GM12878 (cell line): ENCODE measurements around the gene ATP6V0E1. TPM values are rescaled to one million over a fixed set of nuclear protein-coding genes. Genes with fewer than 3 reads are reported as not detected.

ENCODE experiments used
- ATAC-seq: fragments of 200-7000 bp; cut with Tn5 transposase; 3 replicates; pipeline ENCODE4 v1.9.1; 2020; ENCODE audit warnings: mild to moderate bottlenecking, moderate library complexity
- BruUV-seq: library from RNA; stranded (reverse); fragments of 400-500 nt; replicated peaks from 2 replicates; lab custom pipeline; 2021; lab: Mats Ljungman, UMichigan
- CTCF ChIA-PET: fragments of 300-600 bp; sonication (Branson Sonifier 250); formaldehyde crosslinking; extraction: SDS; loops from one replicate; lab custom pipeline; 2021; ENCODE audit warnings: inconsistent platforms; lab: Yijun Ruan, JAX
- POLR2A ChIA-PET: fragments of 350-600 bp; formaldehyde crosslinking; extraction: SDS; loops from one replicate; lab custom pipeline; 2021; ENCODE audit warnings: inconsistent platforms; lab: Charles Lee
- RAD21 ChIA-PET: fragments of 300-600 bp; sonication (Branson Sonifier 250); formaldehyde crosslinking; loops from one replicate; lab custom pipeline; 2023; ENCODE audit warnings: antibody characterized with exemption; ENCODE audit not compliant: unreplicated experiment; lab: Charles Lee
- SMC1A ChIA-PET: fragments of 300-600 bp; sonication (Branson Sonifier 250); formaldehyde crosslinking; loops from one replicate; lab custom pipeline; 2023; ENCODE audit not compliant: unreplicated experiment, uncharacterized antibody; lab: Charles Lee
- DNase-seq: peaks from one replicate; pipeline ENCODE4 v3.0.0-alpha.2; 2011; ENCODE audit warnings: low read depth, low spot score
- FAIRE-seq: peaks from 3 replicates; lab custom pipeline; 2011; peaks lifted over from hg19 to GRCh38; lab: Jason Lieb, UNC
- H2AFZ ChIP-seq: 2 replicates; pipeline ENCODE4 v1.6.0; 2011; ENCODE audit warnings: low read depth, low read length, control low read depth; ENCODE audit not compliant: control insufficient read depth
- H3K27ac ChIP-seq: 2 replicates; pipeline ENCODE4 v1.5.1; 2011; ENCODE audit warnings: control low read depth; ENCODE audit not compliant: control insufficient read depth, insufficient read depth
- H3K27me3 ChIP-seq, 2 experiments: replicated peaks in 1 of 2; 2 replicates each; pipeline versions ENCODE4 v1.6.0 to v1.6.1; 2011; ENCODE audit warnings: low read length in 1 of 2; ENCODE audit not compliant: control insufficient read depth in 2 of 2, insufficient read depth in 2 of 2
- H3K36me3 ChIP-seq, 2 experiments: 2 replicates each; pipeline ENCODE4 v1.5.1; 2011; ENCODE audit warnings: low read length in 1 of 2; ENCODE audit not compliant: control insufficient read depth in 2 of 2, insufficient read depth in 2 of 2
- H3K4me1 ChIP-seq: 2 replicates; pipeline ENCODE4 v1.6.1; 2011; ENCODE audit warnings: mild to moderate bottlenecking, low read length, moderate library complexity, mixed read lengths; ENCODE audit not compliant: control insufficient read depth, insufficient read depth
- H3K4me2 ChIP-seq: 2 replicates; pipeline ENCODE4 v1.6.0; 2011; ENCODE audit warnings: control low read depth; ENCODE audit not compliant: control insufficient read depth, insufficient read depth
- H3K4me3 ChIP-seq: fragments of 200-600 bp; sonication (generic); 2 replicates; pipeline ENCODE4 v1.5.1; 2016
- H3K79me2 ChIP-seq: 2 replicates; pipeline ENCODE4 v1.6.0; 2011; ENCODE audit warnings: low read length; ENCODE audit not compliant: control insufficient read depth, insufficient read depth
- H3K9ac ChIP-seq: 2 replicates; pipeline ENCODE4 v1.8.0; 2011; ENCODE audit warnings: low read length, control low read depth, mixed read lengths; ENCODE audit not compliant: control insufficient read depth, insufficient read depth
- H3K9me3 ChIP-seq: replicated peaks from 3 replicates; pipeline ENCODE4 v1.5.1; 2011; ENCODE audit warnings: mild to moderate bottlenecking, low read length; ENCODE audit not compliant: control insufficient read depth, insufficient read depth
- H4K20me1 ChIP-seq: 2 replicates; pipeline ENCODE4 v1.6.0; 2011; ENCODE audit not compliant: control insufficient read depth, insufficient read depth
- ETV6 ChIP-seq, 2 experiments: fragments of 450-650 bp in 1 of 2; IDR thresholded peaks in 1 of 2; conservative IDR thresholded peaks in 1 of 2; 2 replicates each; pipeline ENCODE4 v1.6.1; 2014; ENCODE audit warnings: antibody characterized with exemption in 1 of 2, borderline replicate concordance in 1 of 2, low read depth in 1 of 2, mild to moderate bottlenecking in 1 of 2, moderate library complexity in 1 of 2
- SRF ChIP-seq, 2 experiments: IDR thresholded peaks; 2 replicates each; pipeline ENCODE4 v1.6.1; 2011; ENCODE audit warnings: low read depth in 2 of 2, low read length in 2 of 2, mild to moderate bottlenecking in 1 of 2, moderate library complexity in 1 of 2
- ZBTB4 ChIP-seq: fragments of 450-650 bp; formaldehyde crosslinking; IDR thresholded peaks from 2 replicates; pipeline ENCODE4 v1.4.0; 2022; ENCODE audit warnings: mild to moderate bottlenecking, moderate library complexity
- WGBS: methylation state at CpG from one replicate; pipeline ENCODE4 v1.1.6; 2016; ENCODE audit warnings: low lambda C conversion rate; ENCODE audit not compliant: insufficient replicate concordance, insufficient coverage; ENCODE audit errors: missing lambda C conversion rate; 5-methylcytosine and 5-hydroxymethylcytosine counted together
- in situ Hi-C: fragments of 300-500 bp; cut with MboI; formaldehyde crosslinking; loops from 9 replicates; pipeline ENCODE4 v1.14.3; 2018; ENCODE audit warnings: mixed read lengths
- intact Hi-C: fragments of 100-400 bp; cut with micrococcal nuclease; formaldehyde crosslinking; loops from one replicate; pipeline ENCODE4 v1.14.2; 2022; ENCODE audit not compliant: unreplicated experiment
- polyA plus RNA-seq, 11 experiments: library from polyadenylated mRNA; depleted of rRNA in 4 of 11; unstranded in 6 of 11; stranded (reverse) in 5 of 11; fragments of >200 nt; fragmentation: Nextera tagmentation in 4 of 11; fragmentation: Illumina TruSeq in 1 of 11; extraction: Ambion mirVana in 4 of 11; extraction: Trizol in 1 of 11; gene quantifications; 1 replicate in 1 of 11; 2 replicates in 10 of 11; pipeline versions ENCODE4 v1.2.1 to v1.2.3, GENCODE V29; 2011 to 2016; ENCODE audit warnings: inconsistent platforms in 2 of 11, missing spikeins in 2 of 11, low read depth in 1 of 11
- total RNA-seq, 4 experiments: library from RNA; depleted of rRNA in 3 of 4; stranded (reverse); fragments of >200 nt in 3 of 4; fragmentation: Illumina TruSeq in 1 of 4; extraction: Trizol in 1 of 4; gene quantifications; 2 replicates each; pipeline versions ENCODE4 v1.2.1 to v1.2.3, GENCODE V29; 2013 to 2021
- TF ChIP-seq, protein P1 (sequence below): IDR thresholded peaks from 2 replicates; pipeline ENCODE4 v1.6.1; 2011; ENCODE audit warnings: borderline replicate concordance, low read depth, mild to moderate bottlenecking, moderate library complexity, low read length; ENCODE audit not compliant: insufficient read depth, poor library complexity, severe bottlenecking

ATP6V0E1 gene
- total and polyA plus RNA-seq, 10 of the 15 experiments (the other 5 are each of a cell fraction or from before 2014, with no cell fraction given): 143 to 787 (median 306) TPM

- no peak overlapping the region for H3K27ac ChIP-seq
- H3K9me3 ChIP-seq: no peaks in the 10 kb centered on the region
- in situ Hi-C loops: no loop called here
- SMC1A ChIA-PET: interaction anchor here (1.0 to 1.8 kb wide), 2 partner anchors 10 to 30 kb away, joined by 4 to 6 read pairs; no protein-coding TSS in a partner anchor
- ATAC-seq (no peak), FAIRE-seq (no peak)
- H3K36me3 ChIP-seq: peaks cover 2 to 29% of the 10 kb centered on the region in 2 experiments
- 0 out of 2 replicates have a peak, but pooled peaks cover 3% of the 10 kb centered on the region for H4K20me1 ChIP-seq
- TF ChIP-seq ZBTB4 (CRISPR knock-in tag) (no peak), SRF (IDR thresholded peaks at IDR 0.05; ENCODE audit: low read depth in 2 of 2, low read length in 2 of 2) (no peak), ETV6 (conservative IDR thresholded peaks at IDR 0.05 in 1 of 2, IDR thresholded peaks at IDR 0.05 in 1 of 2; ENCODE audit: borderline replicate concordance in 1 of 2, low read depth in 1 of 2) (no peak)
- TF ChIP-seq, protein P1, sequence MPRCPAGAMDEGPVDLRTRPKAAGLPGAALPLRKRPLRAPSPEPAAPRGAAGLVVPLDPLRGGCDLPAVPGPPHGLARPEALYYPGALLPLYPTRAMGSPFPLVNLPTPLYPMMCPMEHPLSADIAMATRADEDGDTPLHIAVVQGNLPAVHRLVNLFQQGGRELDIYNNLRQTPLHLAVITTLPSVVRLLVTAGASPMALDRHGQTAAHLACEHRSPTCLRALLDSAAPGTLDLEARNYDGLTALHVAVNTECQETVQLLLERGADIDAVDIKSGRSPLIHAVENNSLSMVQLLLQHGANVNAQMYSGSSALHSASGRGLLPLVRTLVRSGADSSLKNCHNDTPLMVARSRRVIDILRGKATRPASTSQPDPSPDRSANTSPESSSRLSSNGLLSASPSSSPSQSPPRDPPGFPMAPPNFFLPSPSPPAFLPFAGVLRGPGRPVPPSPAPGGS: no peak
- TF ChIP-seq, all 136 proteins: peak for 0
- ChIA-PET CTCF (interaction anchor here (1.2 kb wide), 1 partner anchor 307 kb away, joined by 3 read pairs; no protein-coding TSS in a partner anchor), RAD21 (no interaction called here), POLR2A (interaction anchor here (0.5 to 1.1 kb wide), 4 partner anchors 9 to 270 kb away, joined by 3 to 5 read pairs (median 3); no protein-coding TSS in a partner anchor)
- peaks cover 41% of the 10 kb centered on the region for H3K79me2 ChIP-seq
- no peak overlapping the region for H3K4me3 ChIP-seq
- DNase-seq: no peak
- no peak overlapping the region for H2AFZ ChIP-seq
- intact Hi-C loops: no loop called here
- H3K4me2 ChIP-seq: no peak overlapping the region
- 88% methylated on average over 6 of the region's 6 CpGs for WGBS
- H3K9ac ChIP-seq: no peak overlapping the region
- H3K27me3 ChIP-seq: no peaks in the 10 kb centered on the region
- BruUV-seq: no TSS peak
- H3K4me1 ChIP-seq: no peaks in the 10 kb centered on the region; the same call in 1 of the 2 replicates
Observed at GRCh38 chr5:173025651-173026050, 42.1 kb downstream of the ATP6V0E1 start.
